GM23338 (cell line): ENCODE data around the gene CELSR1. TPM values are rescaled to one million over a fixed set of nuclear protein-coding genes. Genes with fewer than 3 reads are reported as not detected.

ENCODE experiments used
- ATAC-seq: fragments of 200-7000 bp; cut with Tn5 transposase; 3 replicates; pipeline ENCODE4 v1.9.1; 2020
- DNase-seq: peaks from one replicate; pipeline ENCODE4 v3.0.0-alpha.2; 2015; ENCODE audit warnings: low spot score
- H2AFZ ChIP-seq: fragments of 200-600 bp; sonication (generic); 2 replicates; pipeline ENCODE4 v1.8.0; 2016; ENCODE audit warnings: antibody characterized with exemption, mild to moderate bottlenecking, moderate library complexity
- H3F3A ChIP-seq: fragments of 200-600 bp; sonication (generic); replicated peaks from 2 replicates; pipeline ENCODE4 v1.8.0; 2017; ENCODE audit warnings: antibody characterized with exemption, mixed run types, low read depth
- H3K27ac ChIP-seq: fragments of 200-600 bp; sonication (generic); 2 replicates; pipeline ENCODE4 v1.6.1; 2016; ENCODE audit warnings: low read depth
- H3K27me3 ChIP-seq: fragments of 200-600 bp; sonication (generic); 2 replicates; pipeline ENCODE4 v1.8.0; 2016; ENCODE audit warnings: mild to moderate bottlenecking, mixed run types, moderate library complexity; ENCODE audit not compliant: insufficient read depth
- H3K36me3 ChIP-seq: fragments of 200-600 bp; sonication (generic); 2 replicates; pipeline ENCODE4 v1.8.0; 2016; ENCODE audit warnings: mild to moderate bottlenecking; ENCODE audit not compliant: insufficient read depth
- H3K4me1 ChIP-seq: fragments of 200-600 bp; sonication (generic); 2 replicates; pipeline ENCODE4 v1.8.0; 2016; ENCODE audit warnings: mild to moderate bottlenecking, moderate library complexity; ENCODE audit not compliant: insufficient read depth
- H3K4me2 ChIP-seq: fragments of 200-600 bp; sonication (generic); 2 replicates; pipeline ENCODE4 v1.7.1; 2017; ENCODE audit warnings: mixed run types
- H3K4me3 ChIP-seq: fragments of 200-600 bp; sonication (generic); 2 replicates; pipeline ENCODE4 v1.6.1; 2016; ENCODE audit warnings: mixed run types
- H3K79me2 ChIP-seq: fragments of 200-600 bp; sonication (generic); replicated peaks from 2 replicates; pipeline ENCODE4 v1.8.0; 2017; ENCODE audit warnings: mild to moderate bottlenecking; ENCODE audit not compliant: insufficient read depth
- H3K9me2 ChIP-seq: fragments of 200-600 bp; sonication (generic); 2 replicates; pipeline ENCODE4 v1.8.0; 2017; ENCODE audit not compliant: insufficient read depth
- H4K20me1 ChIP-seq: fragments of 200-600 bp; sonication (generic); replicated peaks from 2 replicates; pipeline ENCODE4 v1.8.0; 2017; ENCODE audit warnings: mild to moderate bottlenecking; ENCODE audit not compliant: insufficient read depth
- H3K27ac Mint-ChIP-seq: 2 replicates; pipeline ENCODE4 v1.8.0; 2020; ENCODE audit warnings: inconsistent platforms, mild to moderate bottlenecking, moderate library complexity, mixed read lengths
- H3K27me3 Mint-ChIP-seq: 3 replicates; pipeline ENCODE4 v1.8.0; 2022; ENCODE audit warnings: low read depth, mild to moderate bottlenecking, moderate library complexity, mixed read lengths, inconsistent platforms; ENCODE audit not compliant: insufficient read depth, poor library complexity
- H3K36me3 Mint-ChIP-seq: 3 replicates; pipeline ENCODE4 v1.8.0; 2021; ENCODE audit warnings: low read depth, mild to moderate bottlenecking, inconsistent platforms, moderate library complexity, mixed read lengths
- H3K4me1 Mint-ChIP-seq: 3 replicates; pipeline ENCODE4 v1.8.0; 2020; ENCODE audit warnings: mild to moderate bottlenecking, inconsistent platforms, mixed read lengths
- H3K4me3 Mint-ChIP-seq: 3 replicates; pipeline ENCODE4 v1.8.0; 2021; ENCODE audit warnings: moderate library complexity, mild to moderate bottlenecking, inconsistent platforms, mixed read lengths
- H3K9me3 Mint-ChIP-seq: 3 replicates; pipeline ENCODE4 v1.8.0; 2020; ENCODE audit warnings: moderate library complexity, mild to moderate bottlenecking, inconsistent platforms, mixed read lengths
- CREB1 ChIP-seq: fragments of 250-450 bp; sonication (Bioruptor Pico); IDR thresholded peaks from 2 replicates; pipeline ENCODE4 v1.5.0; 2020; ENCODE audit warnings: low read depth, mild to moderate bottlenecking, moderate library complexity
- CTCF ChIP-seq, 2 experiments: fragments of 200-600 bp in 1 of 2; sonication (generic) in 1 of 2; conservative IDR thresholded peaks; 2 replicates each; pipeline versions ENCODE4 v1.5.1 to v1.6.1; 2016 to 2017; ENCODE audit warnings: antibody characterized with exemption in 2 of 2, low read depth in 2 of 2, mild to moderate bottlenecking in 2 of 2, moderate library complexity in 1 of 2
- ETS1 ChIP-seq: IDR thresholded peaks from 2 replicates; pipeline ENCODE4 v1.6.1; 2016; ENCODE audit warnings: antibody characterized with exemption
- EZH2 ChIP-seq: fragments of 200-600 bp; sonication (generic); IDR thresholded peaks from one replicate; pipeline ENCODE4 v1.8.0; 2017; ENCODE audit warnings: antibody characterized with exemption, mild to moderate bottlenecking, low read depth; ENCODE audit not compliant: unreplicated experiment
- EZH2phosphoT487 ChIP-seq: fragments of 200-600 bp; sonication (generic); IDR thresholded peaks from one replicate; pipeline ENCODE4 v1.8.1; 2018; ENCODE audit warnings: antibody characterized with exemption; ENCODE audit not compliant: unreplicated experiment
- JUNB ChIP-seq: IDR thresholded peaks from one replicate; pipeline ENCODE4 v1.6.1; 2016; ENCODE audit warnings: antibody characterized with exemption; ENCODE audit not compliant: unreplicated experiment
- NANOG ChIP-seq: IDR thresholded peaks from 2 replicates; pipeline ENCODE4 v1.6.1; 2016; ENCODE audit warnings: antibody characterized with exemption, borderline replicate concordance
- POLR2AphosphoS5 ChIP-seq: IDR thresholded peaks from 2 replicates; pipeline ENCODE4 v1.6.1; 2016; ENCODE audit warnings: antibody characterized with exemption, low read depth
- REST ChIP-seq: IDR thresholded peaks from one replicate; pipeline ENCODE4 v1.6.1; 2018; ENCODE audit warnings: antibody characterized with exemption; ENCODE audit not compliant: unreplicated experiment
- STAT1 ChIP-seq: IDR thresholded peaks from one replicate; pipeline ENCODE4 v1.6.1; 2016; ENCODE audit warnings: antibody characterized with exemption; ENCODE audit not compliant: unreplicated experiment
- ZNF114 ChIP-seq: fragments of 250-450 bp; sonication (Bioruptor Pico); IDR thresholded peaks from 2 replicates; pipeline ENCODE4 v1.5.0; 2020; ENCODE audit warnings: mild to moderate bottlenecking, moderate library complexity
- ZNF331 ChIP-seq: fragments of 250-450 bp; sonication (Bioruptor Pico); IDR thresholded peaks from 2 replicates; pipeline ENCODE4 v1.5.0; 2020; ENCODE audit warnings: low read depth, mild to moderate bottlenecking, moderate library complexity
- ZNF462 ChIP-seq: fragments of 250-450 bp; sonication (Bioruptor Pico); IDR thresholded peaks from 2 replicates; pipeline ENCODE4 v1.5.0; 2020; ENCODE audit warnings: mild to moderate bottlenecking, moderate library complexity
- polyA plus RNA-seq: library from polyadenylated mRNA; unstranded; fragments of >200 nt; fragmentation: Nextera tagmentation; extraction: Ambion mirVana; gene quantifications from 2 replicates; pipeline ENCODE4 v1.2.1, GENCODE V29; 2016
- total RNA-seq: library from RNA; depleted of rRNA; stranded (reverse); fragments of >200 nt; shearing (Covaris generic); gene quantifications from 2 replicates; pipeline ENCODE4 v1.2.3, GENCODE V29; 2014

The CELSR1 gene
- total and polyA plus RNA-seq, 2 experiments from 2014 or later, result 4.8 to 20.4 TPM

GRCh38 chr22:46411347-46411746, 126.1 kb downstream of the CELSR1 start:
- no peak overlapping the region for H2AFZ ChIP-seq
- H4K20me1 ChIP-seq, result 0 out of 2 replicates have a peak, but pooled peaks cover 2% of the 10 kb centered on the region
- Mint-ChIP-seq H3K4me1 (peaks cover 5% of the 10 kb centered on the region), H3K27ac (no peak overlapping the region), H3K4me3 (no peak overlapping the region), H3K27me3 (peaks cover 9% of the 10 kb centered on the region), H3K9me3 (no peaks in the 10 kb centered on the region), H3K36me3 (peaks cover 4% of the 10 kb centered on the region; the same call in 1 of the 3 replicates)
- H3K4me2 ChIP-seq, result no peak overlapping the region
- ATAC-seq (no peak), DNase-seq (no peak)
- no peaks in the 10 kb centered on the region for H3K27me3 ChIP-seq
- H3K79me2 ChIP-seq, result no peaks in the 10 kb centered on the region
- no peak for TF ChIP-seq ZNF331 (CRISPR knock-in tag)
- no peak for TF ChIP-seq ZNF462 (CRISPR knock-in tag)
- no peak for TF ChIP-seq CREB1
- TF ChIP-seq EZH2phosphoT487, result no peak
- TF ChIP-seq CTCF (conservative IDR thresholded peaks at IDR 0.05; ENCODE audit: low read depth in 2 of 2), result no peak
- no peak for TF ChIP-seq POLR2AphosphoS5
- no peak for TF ChIP-seq STAT1
- no peak for TF ChIP-seq ZNF114
- TF ChIP-seq ETS1, result no peak
- TF ChIP-seq JUNB, result no peak
- no peak for TF ChIP-seq REST
- no peak for TF ChIP-seq EZH2
- TF ChIP-seq NANOG, result no peak
- no peaks in the 10 kb centered on the region for H3K36me3 ChIP-seq
- no peaks in the 10 kb centered on the region for H3K9me2 ChIP-seq
- no peak overlapping the region for H3K4me3 ChIP-seq
- H3K27ac ChIP-seq, result no peak overlapping the region
- H3F3A ChIP-seq, result no peaks in the 10 kb centered on the region
- H3K4me1 ChIP-seq, result no peaks in the 10 kb centered on the region
